ENCODE results near the gene GINS1. TPM values are rescaled to one million over a fixed set of nuclear protein-coding genes. Genes with fewer than 3 reads are reported as not detected.
A peak's percentile ranks its signal among the peaks of the same experiment; 100 is the strongest.

The GINS1 gene
- total RNA-seq, 1 experiment from 2014 or later = 74.3 TPM

- Histone ChIP-seq H3K27me3 (ENCODE audit: insufficient read depth, low read length) (no peaks in the 10 kb centered on the region), H3K4me2 (ENCODE audit: insufficient read depth, insufficient read length, low read length) (no peak overlapping the region), H2BK12ac (ENCODE audit: insufficient read length, low read depth, low read length) (no peak overlapping the region), H3K79me1 (ENCODE audit: insufficient read depth, low read depth, low read length, poor library complexity, severe bottlenecking) (peaks cover 4% of the 10 kb centered on the region), H2BK5ac (ENCODE audit: insufficient read length, low read length) (no peak overlapping the region), H4K8ac (replicated peaks; ENCODE audit: insufficient read length, low read depth, low read length) (peak overlapping the region; percentile 96), H2BK20ac (ENCODE audit: low read depth, low read length, poor library complexity, severe bottlenecking) (no peak overlapping the region), H2BK15ac (ENCODE audit: low read depth, low read length) (no peak overlapping the region), H3K9ac (ENCODE audit: extremely low read depth, insufficient read length, low read length) (no peak overlapping the region), H3K56ac (ENCODE audit: insufficient read length, low read depth, low read length) (no peak overlapping the region), H4K5ac (ENCODE audit: insufficient read length, low read depth, low read length) (no peak overlapping the region), H3K23ac (ENCODE audit: insufficient read length, low read depth, low read length) (peak overlapping the region; percentile 95), H2AFZ (ENCODE audit: low read length) (no peak overlapping the region), H4K20me1 (ENCODE audit: control insufficient read depth, insufficient read depth, insufficient read length) (no peaks in the 10 kb centered on the region), H2AK5ac (ENCODE audit: insufficient read length, low read length) (no peak overlapping the region), H2BK120ac (ENCODE audit: low read depth, low read length, poor library complexity, severe bottlenecking) (no peak overlapping the region), H4K91ac (ENCODE audit: insufficient read length, low read depth, low read length) (no peak overlapping the region), H3K4ac (ENCODE audit: low read depth, low read length) (no peak overlapping the region), H3K23me2 (ENCODE audit: insufficient read length, low read depth, low read length, poor library complexity, severe bottlenecking) (no peaks in the 10 kb centered on the region), H3T11ph (ENCODE audit: low read length) (no peak overlapping the region), H3K79me2 (ENCODE audit: insufficient read depth, low read length) (peaks cover 5% of the 10 kb centered on the region; the same call in 1 of the 2 replicates), H3K9me3 (ENCODE audit: control insufficient read depth, low read depth, low read length) (no peaks in the 10 kb centered on the region), H3K18ac (ENCODE audit: insufficient read length, low read depth, low read length) (no peak overlapping the region), H3K27ac (ENCODE audit: insufficient read length, low read depth, low read length) (no peak overlapping the region), H3K4me1 (ENCODE audit: insufficient read depth, low read length) (no peaks in the 10 kb centered on the region), H3K14ac (ENCODE audit: insufficient read depth, low read length) (no peak overlapping the region)
- Mint-ChIP-seq H3K27me3 (ENCODE audit: low read depth) (no peaks in the 10 kb centered on the region), H3K36me3 (ENCODE audit: insufficient read depth in 1 of 3, low read depth in 3 of 3) (peaks cover 25 to 41% (median 26%) of the 10 kb centered on the region in 3 experiments), H3K4me3 (no peak overlapping the region), H3K9me3 (peaks cover 0 to 4% of the 10 kb centered on the region in 2 experiments; a peak in 4 of 5 replicates), H3K4me1 (peaks cover 0 to 10% of the 10 kb centered on the region in 2 experiments; a peak in 2 of 4 replicates), H3K27ac (no peak overlapping the region)
- TF ChIP-seq, protein P1, sequence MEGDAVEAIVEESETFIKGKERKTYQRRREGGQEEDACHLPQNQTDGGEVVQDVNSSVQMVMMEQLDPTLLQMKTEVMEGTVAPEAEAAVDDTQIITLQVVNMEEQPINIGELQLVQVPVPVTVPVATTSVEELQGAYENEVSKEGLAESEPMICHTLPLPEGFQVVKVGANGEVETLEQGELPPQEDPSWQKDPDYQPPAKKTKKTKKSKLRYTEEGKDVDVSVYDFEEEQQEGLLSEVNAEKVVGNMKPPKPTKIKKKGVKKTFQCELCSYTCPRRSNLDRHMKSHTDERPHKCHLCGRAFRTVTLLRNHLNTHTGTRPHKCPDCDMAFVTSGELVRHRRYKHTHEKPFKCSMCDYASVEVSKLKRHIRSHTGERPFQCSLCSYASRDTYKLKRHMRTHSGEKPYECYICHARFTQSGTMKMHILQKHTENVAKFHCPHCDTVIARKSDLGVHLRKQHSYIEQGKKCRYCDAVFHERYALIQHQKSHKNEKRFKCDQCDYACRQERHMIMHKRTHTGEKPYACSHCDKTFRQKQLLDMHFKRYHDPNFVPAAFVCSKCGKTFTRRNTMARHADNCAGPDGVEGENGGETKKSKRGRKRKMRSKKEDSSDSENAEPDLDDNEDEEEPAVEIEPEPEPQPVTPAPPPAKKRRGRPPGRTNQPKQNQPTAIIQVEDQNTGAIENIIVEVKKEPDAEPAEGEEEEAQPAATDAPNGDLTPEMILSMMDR (conservative IDR thresholded peaks at IDR 0.05) = no peak
- DNase-seq = no peak
- no CpG with 5 or more reads among the region's 10 CpGs for WGBS (ENCODE audit: extremely low coverage, insufficient read length, low lambda C conversion rate)
These were observed 34.7 kb upstream of the GINS1 start for GRCh38 chr20:25372584-25373336.
